HEK293 (cell line): ENCODE data around the gene NDUFB11.

ENCODE experiments used
- CTCF ChIP-seq: fragments of 450-650 bp; formaldehyde crosslinking; IDR thresholded peaks from 2 replicates; pipeline ENCODE4 v1.5.1; 2016; ENCODE audit warnings: missing biosample characterization, missing genetic modification characterization
- ZNF221 ChIP-seq: fragments of 450-650 bp; formaldehyde crosslinking; IDR thresholded peaks from 2 replicates; pipeline ENCODE4 v1.5.1; 2017; ENCODE audit warnings: missing biosample characterization, missing genetic modification characterization, borderline replicate concordance
- ZNF280C ChIP-seq: fragments of 450-650 bp; formaldehyde crosslinking; IDR thresholded peaks from 2 replicates; pipeline ENCODE4 v1.5.1; 2016; ENCODE audit warnings: missing biosample characterization, missing genetic modification characterization
- ZNF350 ChIP-seq: fragments of 450-650 bp; formaldehyde crosslinking; IDR thresholded peaks from 2 replicates; pipeline ENCODE4 v1.5.0; 2017; ENCODE audit warnings: missing biosample characterization, mild to moderate bottlenecking, missing genetic modification characterization
- ZNF600 ChIP-seq: fragments of 450-650 bp; formaldehyde crosslinking; IDR thresholded peaks from 2 replicates; pipeline ENCODE4 v1.5.1; 2016; ENCODE audit warnings: missing biosample characterization, missing genetic modification characterization
- ZNF747 ChIP-seq: fragments of 450-650 bp; formaldehyde crosslinking; IDR thresholded peaks from 2 replicates; pipeline ENCODE4 v1.5.1; 2016; ENCODE audit warnings: missing biosample characterization, missing genetic modification characterization
- TF ChIP-seq, protein P1 (sequence below): fragments of 450-650 bp; formaldehyde crosslinking; IDR thresholded peaks from 2 replicates; pipeline ENCODE4 v1.5.1; 2016; ENCODE audit warnings: missing biosample characterization, missing genetic modification characterization

DNA sequence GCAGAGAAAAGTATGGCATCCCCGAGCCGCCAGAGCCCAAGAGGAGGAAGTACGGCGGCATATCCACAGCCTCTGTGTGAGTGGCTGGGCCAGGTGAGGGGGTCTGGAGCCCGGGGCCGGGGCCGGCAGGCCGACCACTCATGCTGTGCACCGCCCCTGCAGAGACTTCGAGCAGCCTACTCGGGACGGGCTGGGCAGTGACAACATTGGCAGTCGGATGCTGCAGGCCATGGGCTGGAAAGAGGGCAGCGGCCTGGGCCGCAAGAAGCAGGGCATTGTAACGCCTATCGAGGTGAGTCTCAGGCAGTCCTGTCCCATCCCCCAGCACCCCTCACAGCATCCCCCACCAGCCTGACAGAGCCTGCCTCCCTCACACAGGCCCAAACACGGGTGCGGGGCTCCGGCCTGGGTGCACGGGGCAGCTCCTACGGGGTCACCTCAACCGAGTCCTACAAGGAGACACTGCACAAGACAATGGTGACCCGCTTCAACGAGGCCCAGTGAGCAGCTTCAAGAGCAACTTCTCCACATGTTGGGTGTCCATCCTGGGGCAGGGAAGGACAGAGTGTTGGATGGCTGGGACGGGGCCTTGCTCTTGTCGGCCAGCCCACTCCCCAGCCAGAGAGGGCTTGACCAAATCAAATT lies 41.7 kb upstream of the NDUFB11 start:
- TF ChIP-seq ZNF280C (tag by site-specific recombination), result no peak
- no peak for TF ChIP-seq CTCF
- TF ChIP-seq ZNF600 (tag by site-specific recombination), result no peak
- TF ChIP-seq ZNF221 (tag by site-specific recombination), result no peak
- TF ChIP-seq, protein P1, sequence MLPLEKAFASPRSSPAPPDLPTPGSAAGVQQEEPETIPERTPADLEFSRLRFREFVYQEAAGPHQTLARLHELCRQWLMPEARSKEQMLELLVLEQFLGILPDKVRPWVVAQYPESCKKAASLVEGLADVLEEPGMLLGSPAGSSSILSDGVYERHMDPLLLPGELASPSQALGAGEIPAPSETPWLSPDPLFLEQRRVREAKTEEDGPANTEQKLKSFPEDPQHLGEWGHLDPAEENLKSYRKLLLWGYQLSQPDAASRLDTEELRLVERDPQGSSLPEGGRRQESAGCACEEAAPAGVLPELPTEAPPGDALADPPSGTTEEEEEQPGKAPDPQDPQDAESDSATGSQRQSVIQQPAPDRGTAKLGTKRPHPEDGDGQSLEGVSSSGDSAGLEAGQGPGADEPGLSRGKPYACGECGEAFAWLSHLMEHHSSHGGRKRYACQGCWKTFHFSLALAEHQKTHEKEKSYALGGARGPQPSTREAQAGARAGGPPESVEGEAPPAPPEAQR, result no peak
- no peak for TF ChIP-seq ZNF350 (tag by site-specific recombination)
- TF ChIP-seq ZNF747, result no peak
